KOPT-K1 (cell line): ENCODE results near the gene SH3RF3.

ENCODE experiments used
- H3K27ac ChIP-seq: fragments of 200-600 bp; sonication (generic); 2 replicates; pipeline ENCODE4 v1.5.1; 2016; ENCODE audit warnings: antibody characterized with exemption, mild to moderate bottlenecking, low read depth, low read length; ENCODE audit not compliant: poor library complexity, severe bottlenecking
- H3K36me3 ChIP-seq: fragments of 200-600 bp; sonication (generic); 2 replicates; pipeline ENCODE4 v1.5.1; 2017; ENCODE audit warnings: antibody characterized with exemption, mild to moderate bottlenecking, low read length, moderate library complexity; ENCODE audit not compliant: insufficient read depth
- H3K9me3 ChIP-seq: fragments of 200-600 bp; sonication (generic); 2 replicates; pipeline ENCODE4 v1.5.1; 2017; ENCODE audit warnings: antibody characterized with exemption, low read length, mild to moderate bottlenecking; ENCODE audit not compliant: insufficient read depth, poor library complexity, severe bottlenecking

SH3RF3 gene

DNA sequence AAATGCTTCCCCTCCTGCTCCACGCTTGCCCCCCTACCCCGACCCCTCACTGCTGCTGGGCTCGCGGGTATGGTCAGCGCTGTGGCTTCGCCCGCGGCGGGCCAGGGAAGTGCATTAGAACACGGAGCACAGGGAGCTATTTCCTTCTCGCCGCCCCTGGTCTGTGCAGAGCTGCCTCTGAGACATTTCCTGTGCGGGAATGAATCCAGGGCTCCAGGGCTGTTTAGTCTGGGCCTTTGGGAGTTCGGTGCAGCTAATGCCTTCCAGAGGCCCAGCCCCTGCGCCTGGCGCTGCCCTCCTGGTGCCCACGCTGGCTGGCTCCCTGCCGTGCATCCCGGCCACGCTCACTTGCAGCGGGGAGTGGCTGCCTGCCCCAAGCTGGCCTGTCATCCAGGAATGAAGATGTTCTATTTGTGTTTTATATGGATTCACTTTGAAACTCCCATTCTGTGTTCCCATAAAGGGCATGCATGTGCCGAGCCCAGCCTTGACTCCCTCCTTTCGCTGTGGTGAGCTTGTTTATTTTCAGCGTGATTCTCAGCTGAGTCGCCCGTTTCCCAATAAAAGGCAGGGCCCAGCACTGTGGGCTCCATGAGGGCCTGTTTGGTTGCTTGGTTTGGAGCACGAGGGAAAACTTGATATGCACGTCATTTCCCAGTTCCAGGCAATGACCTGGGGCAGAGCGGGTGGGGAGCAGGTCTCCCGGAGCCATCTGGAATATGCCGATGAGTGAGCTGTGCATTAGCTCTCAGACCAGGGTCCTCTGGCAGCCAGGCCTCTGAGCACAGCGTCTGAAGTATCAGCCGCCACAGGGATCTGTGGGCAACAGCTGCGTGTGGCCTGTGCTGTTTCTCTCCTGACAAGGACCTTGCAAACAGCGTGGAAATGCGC is 42.7 kb downstream of the SH3RF3 start:
- H3K36me3 ChIP-seq: no peaks in the 10 kb centered on the region
- H3K9me3 ChIP-seq: peaks cover 7% of the 10 kb centered on the region
- no peak overlapping the region for H3K27ac ChIP-seq

DNA sequence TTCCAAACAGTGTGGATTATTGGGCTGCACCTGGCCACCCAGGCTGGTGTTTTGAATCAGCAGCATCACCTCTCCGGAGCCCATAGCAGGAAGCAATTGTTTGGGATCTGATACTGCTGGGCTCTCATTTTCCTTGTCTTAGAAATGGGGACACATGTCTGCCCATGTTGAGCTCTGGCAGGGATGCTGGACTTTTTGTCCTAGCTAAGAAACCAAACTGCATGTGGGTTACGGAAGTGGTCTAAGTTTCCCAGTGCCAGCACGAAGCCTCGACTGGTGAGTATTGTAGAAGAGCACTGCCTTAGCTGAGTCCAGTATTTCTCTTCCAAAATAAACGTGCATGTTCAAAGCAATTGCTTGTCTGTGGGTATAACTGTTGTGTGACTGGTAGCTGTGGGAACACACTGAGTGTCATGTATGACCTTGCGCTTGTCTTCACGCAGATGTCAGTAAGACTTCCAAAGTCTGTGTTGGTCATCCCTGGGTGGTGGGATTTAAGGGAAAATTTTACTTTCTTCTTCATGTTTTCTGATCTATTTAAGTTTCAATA is 43.6 kb downstream of the SH3RF3 start:
- Histone ChIP-seq H3K36me3 (no peaks in the 10 kb centered on the region), H3K27ac (no peak overlapping the region), H3K9me3 (peaks cover 7% of the 10 kb centered on the region)

GRCh38 chr2:109173311-109174171 is 44.5 kb downstream of the SH3RF3 start:
- Histone ChIP-seq H3K9me3 (peaks cover 7% of the 10 kb centered on the region), H3K36me3 (no peaks in the 10 kb centered on the region), H3K27ac (no peak overlapping the region)

- H3K9me3 ChIP-seq: peaks cover 7% of the 10 kb centered on the region
- no peaks in the 10 kb centered on the region for H3K36me3 ChIP-seq
- H3K27ac ChIP-seq: no peak overlapping the region
Measured at GRCh38 chr2:109174214-109174613, 45.2 kb downstream of the SH3RF3 start.

GRCh38 chr2:109174626-109175349 is 45.8 kb downstream of the SH3RF3 start:
- Histone ChIP-seq H3K9me3 (peaks cover 7% of the 10 kb centered on the region), H3K36me3 (no peaks in the 10 kb centered on the region), H3K27ac (no peak overlapping the region)

DNA sequence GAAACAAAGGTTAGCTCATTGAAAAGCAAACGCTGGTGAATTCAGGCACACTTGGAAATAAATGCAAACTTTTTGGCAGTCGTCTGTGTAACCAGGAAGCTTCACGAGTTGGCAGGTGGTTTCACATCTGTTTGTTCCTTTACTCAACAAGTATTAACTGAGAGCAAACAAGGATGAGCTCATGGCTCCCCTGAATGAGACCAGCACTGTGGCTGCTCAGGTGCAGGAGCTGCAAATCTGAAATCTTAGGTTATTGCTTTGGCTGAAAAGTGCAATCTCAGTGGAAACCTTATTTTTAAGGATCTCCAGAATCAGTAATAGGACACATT is 46.3 kb downstream of the SH3RF3 start:
- Histone ChIP-seq H3K36me3 (no peaks in the 10 kb centered on the region), H3K9me3 (peaks cover 7% of the 10 kb centered on the region), H3K27ac (no peak overlapping the region)

DNA sequence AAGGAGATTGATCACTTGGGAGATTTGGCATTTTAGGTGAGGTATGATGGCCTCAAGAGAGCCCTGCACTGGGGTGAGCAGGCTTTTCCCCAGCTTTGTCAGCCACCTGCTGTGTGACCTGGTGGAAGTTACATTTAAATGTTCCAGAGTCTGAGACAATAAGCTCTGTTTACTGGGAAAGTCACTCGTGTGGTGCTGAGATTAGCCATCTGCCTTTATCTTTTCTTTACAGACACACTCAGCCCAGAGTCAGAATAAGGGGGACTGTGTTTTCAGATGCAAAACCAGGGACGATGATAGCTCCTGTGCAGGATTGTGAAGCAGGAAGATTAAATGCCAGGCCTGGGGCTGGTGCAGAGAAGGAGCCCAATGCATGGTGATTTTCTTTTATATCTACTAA is 47.9 kb downstream of the SH3RF3 start:
- peaks cover 7% of the 10 kb centered on the region for H3K9me3 ChIP-seq
- no peak overlapping the region for H3K27ac ChIP-seq
- no peaks in the 10 kb centered on the region for H3K36me3 ChIP-seq

DNA sequence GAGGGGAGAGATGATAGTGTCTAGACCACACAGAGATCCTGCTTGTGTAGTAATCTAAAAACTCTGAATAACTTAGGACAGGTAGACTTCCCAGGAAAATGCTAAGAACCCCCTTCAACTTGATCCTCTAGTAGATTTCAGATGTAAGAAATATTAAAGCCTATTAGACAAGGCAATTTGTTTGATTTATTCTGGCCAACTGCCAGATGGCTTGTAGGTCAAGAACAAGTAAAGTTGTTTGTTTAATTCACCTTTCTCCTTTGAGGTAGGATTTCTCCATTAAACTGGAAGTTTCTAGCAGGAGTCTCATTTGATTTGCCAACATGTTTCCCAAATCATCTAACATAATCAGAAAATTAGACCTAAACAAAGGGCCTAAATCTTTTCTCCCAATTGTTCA is 48.6 kb downstream of the SH3RF3 start:
- no peaks in the 10 kb centered on the region for H3K36me3 ChIP-seq
- peaks cover 7% of the 10 kb centered on the region for H3K9me3 ChIP-seq
- no peak overlapping the region for H3K27ac ChIP-seq

GRCh38 chr2:109178968-109179367 is 50.0 kb downstream of the SH3RF3 start:
- Histone ChIP-seq H3K9me3 (peaks cover 7% of the 10 kb centered on the region), H3K27ac (no peak overlapping the region), H3K36me3 (no peaks in the 10 kb centered on the region)

DNA sequence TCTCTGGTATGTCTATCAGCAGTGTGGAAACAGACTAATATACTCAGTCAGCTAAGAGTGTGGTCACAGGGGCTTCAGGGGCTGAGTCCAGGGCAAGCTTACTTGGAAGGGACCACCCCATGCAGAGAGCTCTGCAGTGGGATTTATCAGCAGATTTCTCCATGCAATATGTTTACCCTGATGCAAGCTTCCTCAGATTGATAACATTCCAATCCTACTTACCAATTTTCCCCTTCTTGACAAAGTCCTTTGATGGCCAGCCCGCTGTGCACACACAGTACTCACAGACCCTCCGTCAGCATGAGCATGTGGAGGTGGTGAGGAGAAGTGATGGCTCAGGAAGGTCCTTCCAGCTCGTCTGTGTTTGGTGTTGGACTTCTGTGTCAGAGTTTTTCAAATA is 51.8 kb downstream of the SH3RF3 start:
- no peak overlapping the region for H3K27ac ChIP-seq
- no peaks in the 10 kb centered on the region for H3K9me3 ChIP-seq
- H3K36me3 ChIP-seq: no peaks in the 10 kb centered on the region

- Histone ChIP-seq H3K27ac (no peak overlapping the region), H3K36me3 (no peaks in the 10 kb centered on the region)
Measured at GRCh38 chr2:109182426-109182825, 53.4 kb downstream of the SH3RF3 start.

DNA sequence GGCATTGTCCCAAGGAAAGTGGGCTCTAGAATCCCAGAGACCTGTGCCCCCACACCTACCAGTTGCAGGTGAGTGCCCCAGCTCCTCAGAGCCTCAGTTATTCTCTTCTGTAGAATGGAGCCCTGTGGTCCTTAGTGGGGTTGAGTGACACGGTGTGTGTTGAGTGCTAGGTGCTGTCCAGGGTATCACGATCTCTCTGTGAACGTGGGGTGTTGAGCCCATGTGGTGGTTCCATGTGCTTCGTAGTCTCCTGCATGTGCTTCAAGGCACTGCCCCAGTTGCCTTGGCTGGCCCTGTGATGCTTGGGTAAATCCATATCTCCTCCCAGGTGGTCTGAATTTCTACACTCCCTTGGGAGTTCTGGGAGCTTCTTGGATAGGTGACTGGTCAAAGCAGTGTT is 54.9 kb downstream of the SH3RF3 start:
- H3K27ac ChIP-seq: no peak overlapping the region
- no peaks in the 10 kb centered on the region for H3K9me3 ChIP-seq
- H3K36me3 ChIP-seq: no peaks in the 10 kb centered on the region

More at GRCh38 chr2:109182426-109182825, 53.4 kb downstream of the SH3RF3 start:
- no peaks in the 10 kb centered on the region for H3K9me3 ChIP-seq

DNA sequence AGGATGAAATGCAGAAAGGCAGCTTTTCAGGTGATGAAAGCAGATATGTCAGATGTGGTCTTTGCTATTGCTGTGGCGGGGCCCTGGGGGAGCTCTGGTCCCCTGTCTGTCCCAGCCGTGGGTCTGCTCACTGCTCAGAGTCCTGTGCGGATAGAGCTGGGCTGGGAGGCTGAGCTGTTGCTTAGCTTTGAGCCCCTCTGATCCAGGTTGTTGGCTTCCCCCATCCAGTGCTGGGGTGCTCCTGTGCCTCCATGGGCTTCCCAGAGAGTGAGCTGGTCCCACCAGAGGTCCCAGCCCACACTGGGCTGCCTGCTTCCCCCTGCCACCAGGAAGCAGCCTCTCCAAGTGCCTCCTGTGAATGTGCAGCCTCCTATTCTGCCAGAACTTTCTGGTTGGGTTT is 55.4 kb downstream of the SH3RF3 start:
- no peaks in the 10 kb centered on the region for H3K36me3 ChIP-seq
- no peaks in the 10 kb centered on the region for H3K9me3 ChIP-seq
- H3K27ac ChIP-seq: no peak overlapping the region

DNA sequence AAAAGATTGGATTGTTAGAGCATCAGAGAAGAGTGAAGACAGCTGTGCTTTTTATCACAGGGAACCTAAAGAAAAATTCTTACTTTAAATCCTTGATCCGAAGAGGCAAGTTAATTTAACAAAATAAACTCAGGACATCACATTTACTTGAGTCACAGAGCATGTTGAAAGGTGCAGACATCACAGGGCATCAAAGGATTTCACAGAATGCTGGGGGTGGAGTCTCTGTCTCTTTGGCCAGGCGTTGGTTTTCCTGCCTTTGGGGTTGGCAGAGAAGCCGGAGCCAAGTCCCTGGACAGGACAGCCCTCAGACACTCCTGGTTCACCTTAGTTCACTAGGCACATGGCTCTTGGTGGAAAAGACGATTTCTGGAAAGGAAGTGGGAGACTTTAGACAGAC is 56.3 kb downstream of the SH3RF3 start:
- H3K36me3 ChIP-seq: no peaks in the 10 kb centered on the region
- no peak overlapping the region for H3K27ac ChIP-seq
- no peaks in the 10 kb centered on the region for H3K9me3 ChIP-seq
